Ascending aorta (tissue), 2 donors: ENCODE data around the gene STAB1. TPM values are rescaled to one million over a fixed set of nuclear protein-coding genes. Genes with fewer than 3 reads are reported as not detected.
A peak's percentile ranks its signal among the peaks of the same experiment; 100 is the strongest.

Source experiments
- DNase-seq, 2 donors: peaks; one replicate each; pipeline ENCODE4 v3.0.0-alpha.2; 2019; ENCODE audit warnings: low spot score in 2 of 2
- H3K27ac ChIP-seq, 2 donors: fragments of 200-600 bp; sonication (generic); one replicate each; pipeline ENCODE4 v1.5.1; 2016 to 2017; ENCODE audit warnings: mild to moderate bottlenecking in 1 of 2
- H3K27me3 ChIP-seq: fragments of 200-600 bp; sonication (generic); one replicate; pipeline ENCODE4 v1.5.1; 2017
- H3K36me3 ChIP-seq, 2 donors: fragments of 200-600 bp; sonication (generic); one replicate each; pipeline ENCODE4 v1.5.1; 2016
- H3K4me1 ChIP-seq, 2 donors: fragments of 200-600 bp; sonication (generic); one replicate each; pipeline ENCODE4 v1.5.1; 2016 to 2017; ENCODE audit warnings: mild to moderate bottlenecking in 1 of 2
- H3K4me3 ChIP-seq, 2 donors: fragments of 200-600 bp; sonication (generic); one replicate each; pipeline ENCODE4 v1.5.1; 2016 to 2017; ENCODE audit warnings: mild to moderate bottlenecking in 1 of 2
- H3K9me3 ChIP-seq, 2 donors: fragments of 200-600 bp; sonication (generic); one replicate each; pipeline ENCODE4 v1.5.1; 2016
- CTCF ChIP-seq, 3 experiments: fragments of 200-600 bp in 2 of 3; fragments of 450-650 bp in 1 of 3; sonication (generic) in 2 of 3; IDR thresholded peaks; one replicate each; pipeline ENCODE4 v1.5.1; 2016 to 2019; ENCODE audit warnings: antibody characterized with exemption in 3 of 3, mild to moderate bottlenecking in 1 of 3, moderate library complexity in 1 of 3
- intact Hi-C: fragments of 100-400 bp; cut with DNase I; formaldehyde crosslinking; loops from one replicate; pipeline ENCODE4 v1.15.1; 2023
- total RNA-seq: library from RNA; depleted of rRNA; stranded (reverse); fragments of >200 nt; gene quantifications from one replicate; pipeline ENCODE4 v1.1.0, GENCODE V29; 2016

The STAB1 gene
- total RNA-seq, 1 donor from 2014 or later: 363 TPM

- Histone ChIP-seq H3K36me3 (peaks cover 0 to 10% of the 10 kb centered on the region in 2 donors), H3K27ac (no peak overlapping the region), H3K4me1 (peaks cover 11 to 21% of the 10 kb centered on the region in 2 donors), H3K4me3 (peak overlapping the region in 1 of 2 donors; percentile 78), H3K27me3 (no peaks in the 10 kb centered on the region), H3K9me3 (no peaks in the 10 kb centered on the region)
- no peak for TF ChIP-seq CTCF (IDR thresholded peaks at IDR 0.05)
- intact Hi-C loops: loop anchor here (5.0 to 10.0 kb wide), 3 partner anchors 148 to 387 kb away; partner anchors contain the start of genes GNL3, PBRM1, POC1A and STIMATE
- DNase-seq: no peak
Measured at GRCh38 chr3:52539010-52539653, 44.0 kb downstream of the STAB1 start.

- TF ChIP-seq CTCF (IDR thresholded peaks at IDR 0.05): no peak
Measured at GRCh38 chr3:52541050-52541449, 45.9 kb downstream of the STAB1 start.

GRCh38 chr3:52544937-52545336, 49.8 kb downstream of the STAB1 start:
- H3K36me3 ChIP-seq: peaks cover 17 to 36% of the 10 kb centered on the region in 2 donors
- H3K27me3 ChIP-seq: no peaks in the 10 kb centered on the region
- intact Hi-C loops: no loop called here
- H3K9me3 ChIP-seq: no peaks in the 10 kb centered on the region
- no peaks in the 10 kb centered on the region for H3K4me1 ChIP-seq
- no peak overlapping the region for H3K27ac ChIP-seq
- no peak for TF ChIP-seq CTCF (IDR thresholded peaks at IDR 0.05)
- H3K4me3 ChIP-seq: no peak overlapping the region
- no peak for DNase-seq

More at GRCh38 chr3:52541050-52541449, 45.9 kb downstream of the STAB1 start:
- peaks cover 11 to 19% of the 10 kb centered on the region in 2 donors for H3K4me1 ChIP-seq
- intact Hi-C loops: no loop called here
- no peak overlapping the region for H3K4me3 ChIP-seq
- H3K36me3 ChIP-seq: peaks cover 0 to 17% of the 10 kb centered on the region in 2 donors
- H3K27ac ChIP-seq: no peak overlapping the region
- DNase-seq: no peak
- no peaks in the 10 kb centered on the region for H3K27me3 ChIP-seq
- no peaks in the 10 kb centered on the region for H3K9me3 ChIP-seq

- H3K36me3 ChIP-seq: peaks cover 29 to 42% of the 10 kb centered on the region in 2 donors
- H3K9me3 ChIP-seq: no peaks in the 10 kb centered on the region
- DNase-seq: no peak
- H3K27ac ChIP-seq: no peak overlapping the region
- TF ChIP-seq CTCF (IDR thresholded peaks at IDR 0.05): no peak
- no peaks in the 10 kb centered on the region for H3K4me1 ChIP-seq
- H3K4me3 ChIP-seq: no peak overlapping the region
- intact Hi-C loops: no loop called here
- H3K27me3 ChIP-seq: no peaks in the 10 kb centered on the region
Measured at GRCh38 chr3:52546111-52546901, 51.2 kb downstream of the STAB1 start.

- no peak for DNase-seq
- Histone ChIP-seq H3K36me3 (peaks cover 30 to 46% of the 10 kb centered on the region in 2 donors), H3K4me3 (no peak overlapping the region), H3K27me3 (no peaks in the 10 kb centered on the region), H3K4me1 (no peaks in the 10 kb centered on the region), H3K27ac (no peak overlapping the region), H3K9me3 (no peaks in the 10 kb centered on the region)
- intact Hi-C loops: no loop called here
- TF ChIP-seq CTCF (IDR thresholded peaks at IDR 0.05): no peak
Measured at GRCh38 chr3:52547143-52547542, 52.0 kb downstream of the STAB1 start.
